Loucy (cell line): ENCODE data around the gene EPG5.

Experiments used
- H2AFZ ChIP-seq: fragments of 200-600 bp; sonication (generic); 2 replicates; pipeline ENCODE4 v1.6.0; 2016; ENCODE audit warnings: antibody characterized with exemption, mild to moderate bottlenecking, low read length, moderate library complexity
- H3F3A ChIP-seq: fragments of 200-600 bp; 2 replicates; pipeline ENCODE4 v1.6.0; 2016; ENCODE audit warnings: antibody characterized with exemption, low read depth, mild to moderate bottlenecking
- H3K27me3 ChIP-seq: fragments of 200-600 bp; sonication (generic); 2 replicates; pipeline ENCODE4 v1.6.1; 2014; ENCODE audit warnings: low read length, mild to moderate bottlenecking; ENCODE audit not compliant: insufficient read depth, poor library complexity, severe bottlenecking
- H3K36me3 ChIP-seq: fragments of 200-600 bp; sonication (generic); 2 replicates; pipeline ENCODE4 v1.6.1; 2016; ENCODE audit warnings: low read length; ENCODE audit not compliant: insufficient read depth
- H3K4me1 ChIP-seq: fragments of 200-600 bp; sonication (generic); 2 replicates; pipeline ENCODE4 v1.5.1; 2014; ENCODE audit warnings: low read length, mild to moderate bottlenecking; ENCODE audit not compliant: insufficient read depth, poor library complexity, severe bottlenecking
- H3K4me2 ChIP-seq: fragments of 200-600 bp; sonication (generic); 2 replicates; pipeline ENCODE4 v1.6.0; 2014; ENCODE audit warnings: antibody characterized with exemption, low read length, low read depth, mild to moderate bottlenecking; ENCODE audit not compliant: poor library complexity, severe bottlenecking
- H3K4me3 ChIP-seq: fragments of 200-600 bp; sonication (generic); 2 replicates; pipeline ENCODE4 v1.5.1; 2014; ENCODE audit warnings: low read length, mild to moderate bottlenecking, mixed read lengths; ENCODE audit not compliant: poor library complexity, severe bottlenecking
- H3K79me2 ChIP-seq: fragments of 200-600 bp; sonication (generic); 2 replicates; pipeline ENCODE4 v1.6.1; 2014; ENCODE audit warnings: low read length; ENCODE audit not compliant: insufficient read depth
- H3K9ac ChIP-seq: fragments of 200-600 bp; sonication (generic); 2 replicates; pipeline ENCODE4 v1.6.0; 2014; ENCODE audit warnings: mild to moderate bottlenecking, low read depth, low read length, moderate library complexity; ENCODE audit not compliant: poor library complexity, severe bottlenecking
- H3K9me2 ChIP-seq: fragments of 200-600 bp; sonication (generic); replicated peaks from 2 replicates; pipeline ENCODE4 v1.6.1; 2016; ENCODE audit warnings: low read depth, low read length, mixed read lengths
- H3K9me3 ChIP-seq: fragments of 200-600 bp; sonication (generic); 2 replicates; pipeline ENCODE4 v1.6.1; 2014; ENCODE audit warnings: mild to moderate bottlenecking, antibody characterized with exemption, low read length, low read depth; ENCODE audit not compliant: insufficient read depth
- H4K20me1 ChIP-seq: fragments of 200-600 bp; sonication (generic); 2 replicates; pipeline ENCODE4 v1.6.0; 2014; ENCODE audit warnings: antibody characterized with exemption, low read length, mild to moderate bottlenecking; ENCODE audit not compliant: insufficient read depth, poor library complexity, severe bottlenecking
- EZH2phosphoT487 ChIP-seq: fragments of 200-600 bp; IDR thresholded peaks from 2 replicates; pipeline ENCODE4 v1.6.1; 2018; ENCODE audit warnings: antibody characterized with exemption, mild to moderate bottlenecking, moderate library complexity, borderline replicate concordance
- TF ChIP-seq, protein P1 (sequence below): fragments of 200-600 bp; sonication (generic); conservative IDR thresholded peaks from 2 replicates; pipeline ENCODE4 v1.5.1; 2014; ENCODE audit warnings: mild to moderate bottlenecking, antibody characterized with exemption, low read length

EPG5 gene

DNA sequence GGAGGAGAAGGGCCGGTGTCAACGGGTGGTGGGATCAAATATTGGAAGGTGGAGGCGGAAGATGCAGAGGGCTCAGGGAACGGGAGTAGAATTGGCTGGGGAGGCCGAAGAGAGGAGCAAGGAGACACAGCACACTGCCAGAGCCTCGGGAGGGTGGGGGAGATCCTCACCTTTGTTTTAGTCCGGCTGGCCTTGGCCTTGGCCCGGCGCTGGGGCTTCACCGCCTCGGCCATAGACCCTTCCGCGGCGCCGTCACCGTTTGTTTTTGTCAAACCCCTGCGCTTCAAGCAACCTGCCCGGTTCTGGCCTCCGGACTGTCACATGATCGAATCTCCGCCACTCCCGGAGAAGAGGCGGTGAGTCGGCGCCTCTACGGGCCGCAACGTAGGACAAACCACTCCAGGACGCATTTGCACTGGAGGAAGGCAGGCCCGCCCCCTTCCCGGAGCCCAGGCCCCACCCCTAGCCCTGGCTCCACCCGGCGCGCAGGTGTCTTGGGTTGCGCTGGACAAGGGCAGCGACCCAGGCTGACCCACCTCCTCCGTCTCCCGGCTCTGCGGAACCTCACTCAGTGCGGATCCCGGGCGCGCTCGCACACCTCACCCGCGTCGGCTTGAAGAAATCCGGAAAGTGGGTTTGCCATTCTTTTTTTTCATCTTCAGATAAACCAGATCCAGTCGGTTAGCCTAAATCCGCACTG is at the start of gene EPG5:
EPG5 (minus strand) TSS at position 323 of the 700 bp plus-strand sequence; CDS start at position 233, 90 bp downstream.
- no peak for TF ChIP-seq EZH2phosphoT487
- TF ChIP-seq, protein P1, sequence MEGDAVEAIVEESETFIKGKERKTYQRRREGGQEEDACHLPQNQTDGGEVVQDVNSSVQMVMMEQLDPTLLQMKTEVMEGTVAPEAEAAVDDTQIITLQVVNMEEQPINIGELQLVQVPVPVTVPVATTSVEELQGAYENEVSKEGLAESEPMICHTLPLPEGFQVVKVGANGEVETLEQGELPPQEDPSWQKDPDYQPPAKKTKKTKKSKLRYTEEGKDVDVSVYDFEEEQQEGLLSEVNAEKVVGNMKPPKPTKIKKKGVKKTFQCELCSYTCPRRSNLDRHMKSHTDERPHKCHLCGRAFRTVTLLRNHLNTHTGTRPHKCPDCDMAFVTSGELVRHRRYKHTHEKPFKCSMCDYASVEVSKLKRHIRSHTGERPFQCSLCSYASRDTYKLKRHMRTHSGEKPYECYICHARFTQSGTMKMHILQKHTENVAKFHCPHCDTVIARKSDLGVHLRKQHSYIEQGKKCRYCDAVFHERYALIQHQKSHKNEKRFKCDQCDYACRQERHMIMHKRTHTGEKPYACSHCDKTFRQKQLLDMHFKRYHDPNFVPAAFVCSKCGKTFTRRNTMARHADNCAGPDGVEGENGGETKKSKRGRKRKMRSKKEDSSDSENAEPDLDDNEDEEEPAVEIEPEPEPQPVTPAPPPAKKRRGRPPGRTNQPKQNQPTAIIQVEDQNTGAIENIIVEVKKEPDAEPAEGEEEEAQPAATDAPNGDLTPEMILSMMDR: no peak
- no peaks in the 10 kb centered on the region for H3K27me3 ChIP-seq
- H3K9me3 ChIP-seq: no peaks in the 10 kb centered on the region

DNA sequence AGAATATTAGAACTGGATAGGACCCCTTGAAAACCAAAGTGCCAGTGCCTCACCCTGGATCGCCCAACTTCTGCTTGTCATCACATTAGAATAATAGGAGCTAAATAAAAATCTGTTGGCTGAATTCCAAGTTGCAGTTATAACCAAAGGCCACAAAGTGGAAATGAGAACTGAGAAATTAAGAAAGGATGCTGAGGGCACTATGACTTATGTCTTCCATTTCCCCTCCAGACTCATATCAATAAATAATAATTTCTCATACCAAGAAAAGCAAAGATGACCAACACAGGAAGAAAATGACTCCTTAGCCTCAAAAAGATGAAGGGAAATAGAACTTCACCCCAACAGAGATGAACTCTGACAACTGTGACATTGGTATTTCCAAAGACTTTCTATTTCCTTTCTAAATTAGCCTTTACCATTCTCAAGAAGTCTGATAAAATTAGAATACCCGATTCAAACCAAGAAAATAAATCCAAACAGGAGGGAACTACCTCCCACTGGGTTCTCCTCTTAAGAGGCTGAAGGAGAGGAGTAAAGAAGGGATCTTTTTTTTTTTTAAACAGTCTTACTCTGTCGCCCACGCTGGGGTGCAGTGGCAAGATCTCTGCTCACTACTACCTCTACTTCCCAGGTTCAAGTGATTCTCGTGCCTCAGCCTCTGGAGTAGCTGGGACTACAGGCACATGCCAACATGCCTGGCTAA is 46.5 kb upstream of the EPG5 start:
- Histone ChIP-seq H3K4me2 (no peak overlapping the region), H3K9me3 (no peaks in the 10 kb centered on the region), H3K4me3 (no peak overlapping the region), H2AFZ (no peak overlapping the region), H3K9ac (no peak overlapping the region), H3K79me2 (no peaks in the 10 kb centered on the region), H3K36me3 (no peaks in the 10 kb centered on the region), H3K9me2 (no peaks in the 10 kb centered on the region), H3F3A (no peaks in the 10 kb centered on the region), H3K4me1 (no peaks in the 10 kb centered on the region), H3K27me3 (no peaks in the 10 kb centered on the region), H4K20me1 (no peaks in the 10 kb centered on the region)
- TF ChIP-seq EZH2phosphoT487: no peak
- TF ChIP-seq, protein P1: no peak

More for the DNA sequence above, at the start of gene EPG5:
- peak within 1 kb of the TSS; percentile 96 for H2AFZ ChIP-seq
- H4K20me1 ChIP-seq: peaks cover 8% of the 10 kb centered on the region
- peaks cover 10% of the 10 kb centered on the region for H3F3A ChIP-seq
- peak within 1 kb of the TSS; percentile 87 for H3K9ac ChIP-seq
- H3K9me2 ChIP-seq: no peaks in the 10 kb centered on the region
- H3K4me3 ChIP-seq: peak within 1 kb of the TSS; percentile 91
- H3K79me2 ChIP-seq: peaks cover 37% of the 10 kb centered on the region
- H3K36me3 ChIP-seq: no peaks in the 10 kb centered on the region
- H3K4me2 ChIP-seq: peak within 1 kb of the TSS; percentile 90
- peaks cover 39% of the 10 kb centered on the region for H3K4me1 ChIP-seq

DNA sequence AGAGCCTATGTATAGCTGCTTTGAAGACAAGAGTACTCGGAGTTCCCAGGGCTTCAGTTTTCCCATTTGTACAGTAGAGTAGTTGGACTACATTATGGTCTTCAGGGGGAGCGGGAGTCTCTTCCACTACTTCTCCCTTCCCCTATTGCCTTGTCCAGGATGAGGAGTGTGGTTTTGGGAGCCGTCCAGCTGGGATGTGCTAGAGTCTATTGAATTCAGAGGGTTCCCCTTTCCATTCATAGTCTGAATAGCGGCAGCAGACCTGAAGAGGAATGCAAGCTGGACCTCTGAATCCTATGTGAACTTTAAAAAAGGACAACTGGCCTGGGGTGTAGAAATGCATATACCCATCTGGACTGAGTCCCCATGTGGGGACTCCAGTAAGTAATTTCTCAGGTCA is 43.5 kb upstream of the EPG5 start:
- Histone ChIP-seq H3K9me3 (no peaks in the 10 kb centered on the region), H3K4me1 (no peaks in the 10 kb centered on the region), H3K79me2 (no peaks in the 10 kb centered on the region), H3K27me3 (no peaks in the 10 kb centered on the region), H3F3A (no peaks in the 10 kb centered on the region), H3K36me3 (no peaks in the 10 kb centered on the region), H3K4me2 (no peak overlapping the region), H3K4me3 (no peak overlapping the region), H4K20me1 (no peaks in the 10 kb centered on the region), H3K9ac (no peak overlapping the region), H3K9me2 (no peaks in the 10 kb centered on the region), H2AFZ (no peak overlapping the region)
- TF ChIP-seq, protein P1: no peak
- TF ChIP-seq EZH2phosphoT487: no peak
